B cell (primary cell): ENCODE results near the gene PRKAG2. TPM values are rescaled to one million over a fixed set of nuclear protein-coding genes. Genes with fewer than 3 reads are reported as not detected.

Experiments
- ATAC-seq: fragments of 200-7000 bp; cut with Tn5 transposase; one replicate; pipeline ENCODE4 v1.10.0; 2021; ENCODE audit warnings: low read depth, mild to moderate bottlenecking, moderate number of reproducible peaks, moderate library complexity
- CTCF ChIA-PET: fragments of 350-600 bp; sonication (Branson Sonifier 250); formaldehyde crosslinking; loops from one replicate; lab custom pipeline; 2021; ENCODE audit warnings: antibody characterized with exemption, inconsistent platforms; lab: Charles Lee
- POLR2A ChIA-PET: fragments of 350-600 bp; sonication (Branson Sonifier 250); formaldehyde crosslinking; loops from one replicate; lab custom pipeline; 2021; ENCODE audit warnings: antibody characterized with exemption; lab: Charles Lee
- DNase-seq: peaks from one replicate; pipeline ENCODE4 v3.0.0; 2013
- H2AFZ ChIP-seq: 2 replicates; pipeline ENCODE4 v1.6.1; 2012; ENCODE audit warnings: mild to moderate bottlenecking, low read depth, low read length; ENCODE audit not compliant: insufficient read depth, poor library complexity, severe bottlenecking
- H3K27ac ChIP-seq, 2 donors: 1 replicate in 1 of 2; 2 replicates in 1 of 2; pipeline ENCODE4 v1.5.1; 2012 to 2013; ENCODE audit warnings: low read length in 2 of 2, mild to moderate bottlenecking in 2 of 2, moderate library complexity in 1 of 2
- H3K27me3 ChIP-seq, 4 experiments: fragments of 200-600 bp in 1 of 4; sonication (generic) in 1 of 4; replicated peaks in 1 of 4; 1 replicate in 2 of 4; 2 replicates in 2 of 4; pipeline versions ENCODE4 v1.6.1 to v1.7.0; 2013 to 2016; ENCODE audit warnings: low read length in 3 of 4, mild to moderate bottlenecking in 2 of 4, mixed read lengths in 1 of 4, moderate library complexity in 1 of 4; ENCODE audit not compliant: insufficient read depth in 4 of 4, control insufficient read depth in 3 of 4; ENCODE audit errors: control extremely low read depth in 1 of 4
- H3K36me3 ChIP-seq, 2 experiments: replicated peaks in 1 of 2; 1 replicate in 1 of 2; 2 replicates in 1 of 2; pipeline versions ENCODE4 v1.6.1 to v1.7.1; 2013; ENCODE audit warnings: low read length in 1 of 2; ENCODE audit not compliant: insufficient read depth in 2 of 2, control insufficient read depth in 1 of 2; ENCODE audit errors: control extremely low read depth in 1 of 2, extremely low read depth in 1 of 2
- H3K4me1 ChIP-seq, 2 donors: fragments of 200-600 bp in 1 of 2; sonication (generic) in 1 of 2; 1 replicate in 1 of 2; 2 replicates in 1 of 2; pipeline versions ENCODE4 v1.5.1 to v1.6.1; 2013 to 2017; ENCODE audit warnings: low read length in 2 of 2; ENCODE audit not compliant: control insufficient read depth in 2 of 2, insufficient read depth in 2 of 2
- H3K4me2 ChIP-seq: replicated peaks from 2 replicates; pipeline ENCODE3; 2012; ENCODE audit warnings: mild to moderate bottlenecking, low read depth, low read length; ENCODE audit not compliant: poor library complexity, severe bottlenecking
- H3K4me3 ChIP-seq, 5 experiments: fragments of 200-600 bp in 1 of 5; sonication (generic) in 1 of 5; 1 replicate in 3 of 5; 2 replicates in 2 of 5; pipeline versions ENCODE4 v1.5.1 to v1.7.0; 2011 to 2016; ENCODE audit warnings: low read length in 4 of 5, mild to moderate bottlenecking in 4 of 5, low read depth in 2 of 5, control low read depth in 1 of 5, moderate library complexity in 1 of 5; ENCODE audit not compliant: insufficient read depth in 1 of 5; ENCODE audit errors: control extremely low read depth in 1 of 5, extremely low read depth in 1 of 5
- H3K79me2 ChIP-seq: fragments of 200-600 bp; sonication (generic); one replicate; pipeline ENCODE4 v1.6.0; 2016; ENCODE audit warnings: low read length; ENCODE audit not compliant: control insufficient read depth, insufficient read depth
- H3K9ac ChIP-seq: fragments of 200-600 bp; sonication (generic); 2 replicates; pipeline ENCODE4 v1.6.1; 2017; ENCODE audit warnings: mild to moderate bottlenecking, low read length, moderate library complexity
- H3K9me3 ChIP-seq, 3 donors: one replicate each; pipeline versions ENCODE4 v1.6.1 to v1.7.1; 2013; ENCODE audit warnings: low read length in 2 of 3; ENCODE audit not compliant: control insufficient read depth in 2 of 3, insufficient read depth in 1 of 3; ENCODE audit errors: control extremely low read depth in 1 of 3
- H4K20me1 ChIP-seq: 2 replicates; pipeline ENCODE4 v1.6.0; 2012; ENCODE audit warnings: mild to moderate bottlenecking, low read length; ENCODE audit not compliant: insufficient read depth, control insufficient read depth, poor library complexity, severe bottlenecking
- H3K27ac Mint-ChIP-seq: one replicate; pipeline ENCODE4 v1.8.0; 2021; ENCODE audit warnings: mixed read lengths
- H3K27me3 Mint-ChIP-seq: one replicate; pipeline ENCODE4 v1.8.0; 2021; ENCODE audit warnings: mixed read lengths
- H3K4me1 Mint-ChIP-seq: one replicate; pipeline ENCODE4 v1.8.0; 2021; ENCODE audit warnings: mixed read lengths
- H3K4me3 Mint-ChIP-seq: one replicate; pipeline ENCODE4 v1.8.0; 2021; ENCODE audit warnings: mixed read lengths
- H3K9me3 Mint-ChIP-seq: one replicate; pipeline ENCODE4 v1.8.0; 2022; ENCODE audit warnings: mixed read lengths; ENCODE audit not compliant: insufficient read depth
- CTCF ChIP-seq: fragments of 200-600 bp; IDR thresholded peaks from one replicate; pipeline ENCODE4 v1.8.0; 2022; ENCODE audit warnings: antibody characterized with exemption, mild to moderate bottlenecking
- EZH2 ChIP-seq: IDR thresholded peaks from 2 replicates; pipeline ENCODE4 v1.6.1; 2012; ENCODE audit warnings: borderline replicate concordance, low read depth, mild to moderate bottlenecking, moderate library complexity, low read length; ENCODE audit not compliant: insufficient read depth, poor library complexity, severe bottlenecking
- WGBS: methylation state at CpG from one replicate; pipeline ENCODE4 v1.1.5; 2013; ENCODE audit warnings: missing lambda C conversion rate; ENCODE audit not compliant: insufficient coverage; 5-methylcytosine and 5-hydroxymethylcytosine counted together
- intact Hi-C: fragments of 100-400 bp; cut with micrococcal nuclease; formaldehyde crosslinking; loops from one replicate; pipeline ENCODE4 v1.10.0; 2022
- polyA plus RNA-seq: library from polyadenylated mRNA; depleted of rRNA; stranded (reverse); fragments of >200 nt; gene quantifications from 2 replicates; pipeline ENCODE4 v1.2.3, GENCODE V29; 2012
- total RNA-seq, 2 donors: library from RNA; stranded (reverse); fragments of 120-200 nt in 1 of 2; gene quantifications; 1 replicate in 1 of 2; 2 replicates in 1 of 2; pipeline versions ENCODE4 v1.2.3 to v1.2.4, GENCODE V29; 2013 to 2022

The PRKAG2 gene
- total and polyA plus RNA-seq, 2 donors (not counting 1 experiment from before 2014, with no cell fraction given), result 22.1 to 56.3 TPM

DNA sequence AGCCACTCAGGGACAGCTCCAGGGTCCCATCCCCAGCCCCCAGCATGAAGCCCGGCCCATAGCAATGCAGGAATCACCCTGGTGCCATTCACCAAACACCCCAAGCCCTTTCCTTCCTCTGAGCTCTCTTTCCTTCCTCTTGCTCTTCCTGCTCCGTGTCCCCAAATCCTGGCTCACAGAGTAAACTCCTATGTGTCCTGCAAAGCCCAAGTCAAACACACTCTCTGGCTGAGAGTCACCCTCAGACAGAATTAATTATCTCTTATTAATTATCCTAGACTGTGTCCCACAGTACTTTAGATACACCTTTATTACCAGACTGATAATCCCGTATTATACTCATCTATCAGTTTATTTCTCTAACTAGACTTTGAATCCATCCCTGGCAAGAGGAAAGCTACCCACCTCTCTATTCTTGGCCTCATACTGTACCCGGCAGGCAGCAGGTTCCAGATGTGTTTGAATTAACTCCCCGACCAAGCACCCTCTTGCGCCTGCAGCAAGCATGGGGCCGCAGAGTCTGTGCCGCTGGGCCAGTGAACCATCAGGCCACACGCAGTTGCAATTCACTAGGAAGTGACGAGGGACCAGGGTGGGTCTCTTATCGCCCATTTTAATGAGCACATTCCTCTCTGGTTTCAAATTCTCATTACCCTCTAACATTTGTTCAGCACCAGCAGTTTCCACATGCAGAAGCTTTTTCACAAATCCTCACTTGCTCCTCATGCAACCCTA, 86.7 kb downstream of the PRKAG2 start:
- ChIA-PET POLR2A (no interaction called here), CTCF (no interaction called here)
- DNase-seq, result no peak
- 97% methylated on average over 11 of the region's 11 CpGs for WGBS
- intact Hi-C loops, result no loop called here
- Histone ChIP-seq H3K4me3 (no peak overlapping the region), H2AFZ (no peak overlapping the region), H4K20me1 (peaks cover 30% of the 10 kb centered on the region), H3K79me2 (peaks cover 4% of the 10 kb centered on the region), H3K36me3 (peaks cover 0 to 8% of the 10 kb centered on the region in 2 experiments), H3K27me3 (no peaks in the 10 kb centered on the region), H3K9ac (no peak overlapping the region), H3K4me1 (peaks cover 4 to 11% of the 10 kb centered on the region in 2 donors), H3K9me3 (no peaks in the 10 kb centered on the region), H3K4me2 (no peak overlapping the region), H3K27ac (no peak overlapping the region)
- Mint-ChIP-seq H3K27me3 (no peaks in the 10 kb centered on the region), H3K9me3 (no peaks in the 10 kb centered on the region), H3K4me3 (no peak overlapping the region), H3K27ac (no peak overlapping the region), H3K4me1 (peaks cover 22% of the 10 kb centered on the region)
- no peak for ATAC-seq
- TF ChIP-seq CTCF (no peak), EZH2 (no peak)

DNA sequence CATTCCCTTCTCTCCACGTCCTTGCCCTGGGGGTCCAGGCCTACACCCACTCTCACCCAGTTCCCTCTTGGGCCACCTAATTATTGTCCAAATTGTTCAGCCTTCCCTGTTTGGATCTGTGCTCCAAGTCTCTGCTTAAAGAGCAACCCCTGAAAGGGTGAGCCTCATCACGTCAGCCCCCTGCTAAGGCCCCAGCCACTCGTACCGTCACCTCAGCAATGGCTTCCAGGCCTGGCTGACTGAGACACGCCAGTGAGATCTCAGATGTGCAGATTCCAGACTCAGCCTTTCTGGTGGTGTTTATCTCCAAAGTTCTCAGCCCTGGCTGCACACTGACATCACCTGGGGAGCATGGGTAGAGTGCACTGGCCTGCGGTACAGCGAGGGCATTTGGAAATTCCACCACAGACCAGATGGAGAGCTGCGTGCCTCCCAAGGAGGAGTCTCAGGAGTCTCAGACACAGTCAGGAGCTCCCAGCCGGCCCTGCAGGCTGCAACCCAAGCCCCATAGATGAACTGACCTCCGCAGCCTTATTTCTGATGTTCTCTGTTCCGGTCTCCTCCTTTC, 87.5 kb downstream of the PRKAG2 start:
- H4K20me1 ChIP-seq, result peaks cover 22% of the 10 kb centered on the region
- Mint-ChIP-seq H3K9me3 (no peaks in the 10 kb centered on the region), H3K4me3 (no peak overlapping the region), H3K27me3 (no peaks in the 10 kb centered on the region), H3K4me1 (peaks cover 18% of the 10 kb centered on the region), H3K27ac (no peak overlapping the region)
- intact Hi-C loops, result loop anchor here (10.0 kb wide), 1 partner anchor 1035 kb away; no protein-coding TSS in a partner anchor
- POLR2A ChIA-PET, result no interaction called here
- H3K4me2 ChIP-seq, result no peak overlapping the region
- peaks cover 0 to 3% of the 10 kb centered on the region in 2 experiments for H3K36me3 ChIP-seq
- DNase-seq (no peak), ATAC-seq (no peak)
- H3K9me3 ChIP-seq, result no peaks in the 10 kb centered on the region
- H2AFZ ChIP-seq, result no peak overlapping the region
- H3K9ac ChIP-seq, result no peak overlapping the region
- no peak overlapping the region for H3K27ac ChIP-seq
- peaks cover 4 to 8% of the 10 kb centered on the region in 2 donors for H3K4me1 ChIP-seq
- WGBS, result 91% methylated on average over 11 of the region's 11 CpGs
- CTCF ChIA-PET, result no interaction called here
- no peaks in the 10 kb centered on the region for H3K79me2 ChIP-seq
- H3K27me3 ChIP-seq, result no peaks in the 10 kb centered on the region
- no peak for TF ChIP-seq CTCF
- no peak for TF ChIP-seq EZH2
- no peak overlapping the region for H3K4me3 ChIP-seq
